AG09319 (cell line): ENCODE measurements around the gene SLC9A9.

Experiments used
- DNase-seq: peaks from one replicate; pipeline ENCODE4 v3.0.0-alpha.2; 2010; ENCODE audit warnings: low read depth; ENCODE audit errors: extremely low read depth
- TF ChIP-seq, protein P1 (sequence below): IDR thresholded peaks from 2 replicates; pipeline ENCODE4 v1.5.1; 2011; ENCODE audit warnings: low read depth, mild to moderate bottlenecking, inconsistent platforms, low read length, moderate library complexity

Gene SLC9A9

DNA sequence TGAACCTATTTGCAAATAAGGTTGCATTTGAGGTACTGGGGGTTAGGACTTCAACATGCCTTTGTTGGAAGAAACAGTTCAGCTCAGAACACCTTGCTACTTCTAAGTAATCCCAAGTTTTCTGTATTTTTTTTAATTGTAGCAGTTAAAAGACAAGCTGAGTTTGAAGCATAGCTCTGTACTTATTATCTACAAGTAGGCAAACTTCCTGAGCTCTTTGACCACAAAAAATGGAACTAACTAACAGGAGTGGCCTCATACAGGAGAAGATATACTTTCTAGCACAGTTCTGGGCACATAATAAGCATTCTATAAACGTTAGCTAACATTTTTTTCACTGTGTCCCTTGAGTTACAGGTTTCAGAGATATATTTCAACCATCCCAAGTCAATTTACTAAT is 569.5 kb downstream of the SLC9A9 start:
- DNase-seq: no peak
- TF ChIP-seq, protein P1, sequence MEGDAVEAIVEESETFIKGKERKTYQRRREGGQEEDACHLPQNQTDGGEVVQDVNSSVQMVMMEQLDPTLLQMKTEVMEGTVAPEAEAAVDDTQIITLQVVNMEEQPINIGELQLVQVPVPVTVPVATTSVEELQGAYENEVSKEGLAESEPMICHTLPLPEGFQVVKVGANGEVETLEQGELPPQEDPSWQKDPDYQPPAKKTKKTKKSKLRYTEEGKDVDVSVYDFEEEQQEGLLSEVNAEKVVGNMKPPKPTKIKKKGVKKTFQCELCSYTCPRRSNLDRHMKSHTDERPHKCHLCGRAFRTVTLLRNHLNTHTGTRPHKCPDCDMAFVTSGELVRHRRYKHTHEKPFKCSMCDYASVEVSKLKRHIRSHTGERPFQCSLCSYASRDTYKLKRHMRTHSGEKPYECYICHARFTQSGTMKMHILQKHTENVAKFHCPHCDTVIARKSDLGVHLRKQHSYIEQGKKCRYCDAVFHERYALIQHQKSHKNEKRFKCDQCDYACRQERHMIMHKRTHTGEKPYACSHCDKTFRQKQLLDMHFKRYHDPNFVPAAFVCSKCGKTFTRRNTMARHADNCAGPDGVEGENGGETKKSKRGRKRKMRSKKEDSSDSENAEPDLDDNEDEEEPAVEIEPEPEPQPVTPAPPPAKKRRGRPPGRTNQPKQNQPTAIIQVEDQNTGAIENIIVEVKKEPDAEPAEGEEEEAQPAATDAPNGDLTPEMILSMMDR: no peak

GRCh38 chr3:143277531-143277930 is 570.7 kb downstream of the SLC9A9 start:
- TF ChIP-seq, protein P1: no peak

GRCh38 chr3:143276592-143276991 is 571.7 kb downstream of the SLC9A9 start:
- TF ChIP-seq, protein P1: no peak

More at GRCh38 chr3:143277531-143277930, 570.7 kb downstream of the SLC9A9 start:
- DNase-seq: no peak

GRCh38 chr3:143273975-143274690 is 574.1 kb downstream of the SLC9A9 start:
- TF ChIP-seq, protein P1: no peak
- no peak for DNase-seq

More at GRCh38 chr3:143276592-143276991, 571.7 kb downstream of the SLC9A9 start:
- no peak for DNase-seq

GRCh38 chr3:143271136-143271535 is 577.1 kb downstream of the SLC9A9 start:
- no peak for DNase-seq
- TF ChIP-seq, protein P1: no peak

DNA sequence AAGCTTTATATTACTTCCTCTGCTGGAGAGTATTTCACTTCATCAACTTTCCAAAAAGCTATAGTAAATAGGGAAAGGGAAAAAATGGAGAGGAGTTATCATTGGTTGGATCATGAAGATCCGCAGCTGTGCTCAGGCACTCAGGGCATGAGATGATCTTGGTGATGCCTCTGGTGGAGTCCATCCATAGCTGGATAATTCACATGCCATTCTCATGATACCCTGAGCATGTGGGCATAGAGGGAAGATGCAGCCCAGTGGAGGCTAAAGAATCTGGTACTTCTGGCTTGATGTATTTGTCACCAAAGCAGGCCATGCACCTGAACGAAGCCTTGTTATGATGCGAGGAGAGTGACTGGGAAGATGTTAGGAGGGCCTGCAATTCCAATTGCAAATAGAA is 578.5 kb downstream of the SLC9A9 start:
- TF ChIP-seq, protein P1: no peak
- no peak for DNase-seq

DNA sequence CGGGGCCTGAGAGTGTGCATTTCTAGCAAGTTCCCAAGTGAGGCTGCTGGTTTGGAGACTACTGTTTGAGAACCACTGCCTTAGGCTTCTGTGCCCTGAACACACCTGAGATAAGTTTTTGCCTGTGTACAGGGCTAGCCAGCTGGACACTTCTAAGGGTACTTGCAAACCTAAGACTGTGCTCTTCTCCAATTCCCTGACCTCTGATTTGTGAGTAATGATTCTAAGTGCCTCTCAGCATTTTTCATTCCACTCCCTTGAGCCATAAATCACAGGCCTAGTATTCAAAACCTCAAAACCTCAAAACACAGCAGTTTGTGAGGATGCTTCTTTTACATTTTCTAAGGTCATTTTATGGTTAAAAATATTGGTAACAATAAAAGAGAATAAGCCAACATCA is 580.3 kb downstream of the SLC9A9 start:
- TF ChIP-seq, protein P1: no peak
- DNase-seq: no peak
